Stimulated activated CD8-positive, alpha-beta memory T cell treated with anti-CD3 and anti-CD28 coated beads, Interleukin-4, amount 100 ng/mL, for 1 hour (primary cell): Measurements from ENCODE around the gene MCF2L2.

ENCODE experiments used
- DNase-seq, 2 donors: peaks; one replicate each; pipeline ENCODE4 v3.0.0-alpha.2; 2020; ENCODE audit warnings: low read depth in 2 of 2, low spot score in 1 of 2

The MCF2L2 gene

DNA sequence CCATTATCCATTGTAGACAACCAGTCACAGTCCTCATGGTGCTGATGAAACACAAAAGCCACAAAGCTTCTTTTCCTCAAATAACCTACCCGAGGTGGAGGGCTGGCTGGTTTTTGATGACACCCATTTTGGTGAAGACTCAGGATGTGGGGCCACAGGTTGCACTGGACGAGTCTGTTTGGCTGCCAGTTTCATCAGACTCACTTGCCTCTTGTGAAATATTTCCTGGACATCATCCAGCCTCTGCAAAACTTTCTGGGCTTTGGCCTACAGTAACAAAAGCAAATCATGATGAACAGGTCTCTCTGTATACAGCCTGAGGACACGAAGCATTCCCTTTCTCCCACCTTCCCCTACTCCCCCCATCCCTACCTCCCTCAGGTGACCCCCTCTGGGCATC lies 133.2 kb downstream of the MCF2L2 start:
- DNase-seq, result no peak

DNA sequence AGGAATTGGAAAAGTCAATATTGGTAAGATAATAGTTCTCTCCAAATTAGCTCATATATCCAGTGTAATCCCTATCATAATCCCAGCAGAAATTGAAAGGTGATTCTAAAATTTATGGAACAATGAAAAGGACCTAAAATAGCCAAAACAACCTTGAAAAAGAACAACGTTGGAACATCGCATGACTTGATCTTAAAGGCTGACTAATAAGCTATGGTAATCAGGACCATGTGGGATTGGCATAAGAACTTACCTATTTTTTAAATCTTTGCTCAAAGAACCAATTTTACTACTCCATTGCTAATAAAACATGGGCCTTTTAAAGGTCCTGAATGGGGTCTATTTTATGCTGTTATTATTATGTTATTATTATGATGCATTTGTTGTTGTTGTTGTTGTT lies 134.5 kb downstream of the MCF2L2 start:
- DNase-seq, result no peak

DNA sequence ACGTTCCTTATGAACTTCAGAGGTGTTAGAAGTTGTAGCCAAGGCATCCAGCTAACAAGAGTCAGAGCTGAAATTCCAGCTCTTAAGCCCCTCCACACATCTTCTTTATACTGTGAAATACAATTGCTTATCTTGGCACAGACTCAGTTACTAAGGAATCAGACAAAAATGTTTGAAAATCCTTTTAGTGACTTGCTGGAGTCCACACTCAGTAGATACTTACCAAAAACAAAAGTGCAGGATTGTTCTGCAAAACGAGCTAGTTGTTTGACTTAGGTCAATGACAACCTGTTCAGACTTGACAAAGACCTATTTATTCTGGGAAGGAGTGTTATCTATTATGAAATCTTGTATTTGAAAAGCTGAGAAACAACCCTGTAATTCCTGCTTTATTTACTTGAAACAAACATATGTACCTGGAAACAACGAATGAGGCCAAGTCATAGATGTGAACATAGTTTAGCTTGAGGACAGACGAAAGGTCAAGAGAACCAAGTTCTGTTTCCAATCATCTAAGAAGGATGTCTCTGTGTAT lies 136.9 kb downstream of the MCF2L2 start:
- no peak for DNase-seq

DNA sequence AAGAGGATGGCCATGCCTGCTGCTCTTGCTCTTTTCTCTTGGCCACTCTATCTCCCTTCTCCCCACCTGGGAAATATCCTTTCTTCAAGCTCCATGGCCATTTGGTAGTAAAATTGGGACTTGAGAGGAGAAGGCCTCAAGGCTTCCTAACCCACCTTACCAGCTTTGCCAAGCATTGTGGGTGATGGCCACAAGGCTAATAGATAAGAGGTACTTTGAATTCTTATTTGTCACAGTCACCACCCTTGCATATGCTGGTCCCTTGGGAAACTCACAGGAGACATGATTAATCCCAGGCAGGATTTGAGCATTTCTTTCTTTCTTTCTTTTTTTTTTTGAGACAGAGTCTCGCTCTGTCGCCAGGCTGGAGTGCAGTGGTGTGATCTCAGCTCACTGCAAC lies 138.2 kb downstream of the MCF2L2 start:
- DNase-seq, result no peak

DNA sequence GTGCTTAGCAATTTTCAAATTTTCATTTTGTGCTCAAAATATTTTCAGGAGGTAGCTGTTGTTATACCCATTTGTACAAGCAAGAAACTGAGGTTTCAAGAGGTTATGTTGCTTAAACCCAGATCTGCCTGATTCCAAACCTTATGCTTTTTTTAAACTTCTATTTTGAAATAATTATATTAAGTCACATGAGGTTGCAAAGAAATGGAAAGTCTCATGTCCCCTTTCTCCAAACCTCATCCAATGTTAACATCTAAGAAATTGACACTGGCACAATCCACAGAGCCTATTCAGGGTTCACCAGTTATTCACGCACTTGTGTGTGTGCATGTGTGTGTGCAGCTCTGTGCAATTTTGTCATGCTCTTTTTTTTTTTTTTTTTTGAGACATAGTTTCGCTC lies 140.3 kb downstream of the MCF2L2 start:
- no peak for DNase-seq

DNA sequence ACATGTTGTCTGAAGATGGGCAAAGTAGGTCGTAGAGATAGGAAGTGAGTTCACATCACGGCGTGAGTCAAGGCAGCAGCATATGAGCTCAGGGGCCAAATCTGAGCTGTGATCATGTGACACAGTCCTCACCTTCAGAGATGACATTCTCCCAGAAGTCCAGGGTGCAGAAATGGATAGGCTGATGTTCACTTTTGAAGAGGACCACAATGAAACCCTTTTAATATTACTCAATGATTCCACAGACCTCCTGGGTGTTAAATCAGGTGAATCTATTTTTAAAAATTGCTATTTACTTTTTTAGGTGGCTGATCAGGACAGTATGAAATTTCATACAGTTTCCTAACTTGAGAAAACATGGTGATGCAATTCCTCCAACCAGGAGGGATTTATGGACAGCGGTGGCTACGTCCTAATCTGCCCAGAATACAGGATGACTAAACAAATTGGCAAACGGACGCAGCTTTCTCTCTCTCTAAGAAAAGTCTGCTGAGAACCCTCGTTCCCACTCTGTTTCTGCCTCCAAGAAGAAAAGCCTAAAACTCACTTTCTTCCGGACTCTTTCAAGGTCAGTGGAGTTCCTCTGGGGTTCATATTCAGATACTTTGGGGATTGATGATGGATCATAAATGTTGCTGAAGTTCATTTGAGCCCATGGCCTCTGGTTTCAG lies 141.0 kb downstream of the MCF2L2 start:
- no peak for DNase-seq

DNA sequence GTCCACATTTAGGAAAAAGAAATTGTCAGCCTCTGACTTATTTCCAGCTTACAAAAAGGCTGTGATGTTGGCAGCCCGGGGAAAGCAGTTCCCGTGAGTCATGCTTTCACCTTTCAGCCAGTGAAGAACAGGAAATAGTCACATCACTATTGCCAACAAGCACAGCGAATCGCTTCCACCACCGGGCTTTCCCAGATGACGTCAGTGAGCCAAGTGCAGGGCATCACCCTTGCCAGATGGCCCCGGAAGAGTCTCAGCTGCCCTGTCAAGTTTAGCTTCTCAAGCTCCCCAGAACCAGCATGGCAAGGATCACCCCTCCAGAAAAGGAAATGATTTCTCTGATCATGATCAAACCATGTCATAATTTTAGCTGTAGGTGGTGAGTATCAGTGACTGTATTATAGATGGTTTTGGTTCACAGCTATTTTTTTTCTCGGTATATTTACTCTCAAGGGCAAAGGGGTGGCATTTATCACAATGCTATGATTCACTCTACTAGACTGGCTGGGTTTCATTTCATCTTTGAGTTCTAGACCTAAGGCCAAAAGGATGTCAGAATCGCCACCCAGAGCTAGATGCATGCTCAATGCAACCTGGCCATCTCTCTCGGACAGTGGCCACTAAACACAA lies 142.5 kb downstream of the MCF2L2 start:
- peak; percentile 82 to 83 for DNase-seq

DNA sequence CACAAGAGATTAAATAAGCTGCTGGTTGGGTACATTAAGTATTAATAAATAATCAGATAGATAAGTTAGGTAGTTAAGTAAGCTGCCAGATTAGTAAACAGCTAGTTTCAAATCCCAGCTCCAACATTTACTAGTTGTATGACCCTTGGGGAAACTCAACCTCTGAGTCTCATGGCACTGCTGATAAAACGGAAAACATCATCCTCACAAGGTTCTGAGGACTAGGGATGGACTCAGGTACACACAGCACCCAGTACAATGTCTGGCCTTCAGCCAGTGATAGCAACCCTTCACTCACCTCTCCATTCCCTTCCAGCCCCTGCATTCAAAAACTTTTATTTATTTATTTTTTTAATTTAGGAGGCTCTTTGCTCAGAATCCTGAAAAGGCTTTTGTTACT lies 143.1 kb downstream of the MCF2L2 start:
- no peak for DNase-seq

DNA sequence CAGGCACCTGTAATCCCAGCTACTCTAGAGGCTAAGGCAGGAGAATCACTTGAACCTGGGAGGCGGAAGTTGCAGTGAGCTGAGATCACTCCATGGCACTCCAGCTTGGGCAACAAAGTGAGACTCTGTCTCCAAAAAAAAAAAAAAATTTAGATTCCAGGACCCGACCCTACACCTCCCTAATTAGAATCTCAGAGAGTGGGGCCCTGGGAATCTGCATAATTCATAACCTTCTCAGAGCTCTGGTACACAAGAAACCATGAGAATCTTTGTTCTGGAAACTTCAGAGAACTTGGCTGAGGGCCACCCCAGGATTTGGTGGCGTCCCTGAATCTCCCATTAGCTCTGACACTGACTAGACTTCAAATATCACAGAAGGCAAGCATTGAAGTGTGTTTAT lies 143.8 kb downstream of the MCF2L2 start:
- no peak for DNase-seq

DNA sequence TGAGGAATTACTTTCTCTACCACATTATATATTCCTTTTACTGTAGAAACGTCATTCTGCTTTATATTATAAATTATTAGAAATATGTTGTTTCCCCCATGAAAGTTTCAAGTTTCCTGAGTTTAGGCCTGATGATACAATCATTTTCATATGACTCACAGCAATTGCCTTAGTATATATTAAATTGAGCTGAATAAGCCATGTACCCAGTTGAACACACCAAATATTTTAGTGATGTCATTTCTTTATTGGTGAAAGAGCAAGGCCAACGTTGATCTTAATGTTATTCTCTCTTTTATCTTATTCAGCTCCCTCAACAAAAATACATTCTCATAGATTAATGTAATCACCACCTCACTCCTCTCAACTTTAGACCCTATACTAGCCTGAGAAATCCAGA lies 144.5 kb downstream of the MCF2L2 start:
- no peak for DNase-seq

DNA sequence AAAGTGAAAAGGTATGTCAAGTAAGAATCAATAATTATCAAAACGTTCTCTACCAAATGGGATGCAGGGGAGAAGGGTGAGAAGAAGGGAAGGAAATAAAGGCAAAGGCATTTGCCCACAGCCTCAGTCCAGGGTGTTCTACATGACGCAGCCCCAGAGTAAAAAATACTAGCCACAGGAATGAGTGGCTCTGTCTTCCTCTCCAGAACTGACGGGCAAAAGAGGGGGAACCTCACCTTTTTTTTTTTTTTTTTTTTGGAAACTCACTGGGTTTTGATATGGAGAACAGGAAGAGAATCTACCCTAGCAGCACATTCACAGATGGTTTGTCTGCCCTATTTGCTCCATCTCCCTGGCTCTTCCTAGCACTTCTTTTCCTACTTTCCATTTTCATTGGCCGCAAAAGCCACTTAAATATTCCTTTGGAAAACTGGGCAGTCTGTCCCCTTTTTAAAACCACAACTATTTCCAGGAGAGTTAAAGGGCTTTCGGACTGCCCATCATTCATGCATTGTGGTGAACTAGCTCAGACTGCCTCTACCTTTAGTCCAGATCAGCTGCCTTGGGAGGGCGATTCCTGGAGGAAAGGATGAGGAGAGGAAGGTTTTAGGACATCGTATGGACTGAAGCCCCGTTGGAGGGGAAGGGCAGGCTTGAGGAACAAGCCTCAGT lies 147.2 kb downstream of the MCF2L2 start:
- DNase-seq, result no peak

DNA sequence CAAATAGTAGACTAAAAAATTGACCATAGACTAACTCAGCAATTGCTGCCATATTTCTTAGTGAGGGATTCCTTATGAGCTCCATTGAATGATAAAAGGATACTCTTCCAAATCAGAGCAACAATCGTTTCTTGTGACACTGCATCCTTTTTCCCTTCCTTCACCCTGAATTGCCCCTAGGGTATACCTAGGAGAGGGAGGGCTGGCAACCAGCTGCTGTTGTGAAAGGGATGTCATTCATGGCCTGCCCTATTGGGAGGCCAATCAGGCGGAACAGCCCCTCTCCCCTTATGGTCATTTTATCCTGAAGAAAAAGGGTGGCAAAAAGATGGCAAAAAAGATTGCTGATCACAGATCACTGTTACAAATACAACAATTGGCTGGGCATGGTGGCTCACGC lies 149.0 kb downstream of the MCF2L2 start:
- no peak for DNase-seq

DNA sequence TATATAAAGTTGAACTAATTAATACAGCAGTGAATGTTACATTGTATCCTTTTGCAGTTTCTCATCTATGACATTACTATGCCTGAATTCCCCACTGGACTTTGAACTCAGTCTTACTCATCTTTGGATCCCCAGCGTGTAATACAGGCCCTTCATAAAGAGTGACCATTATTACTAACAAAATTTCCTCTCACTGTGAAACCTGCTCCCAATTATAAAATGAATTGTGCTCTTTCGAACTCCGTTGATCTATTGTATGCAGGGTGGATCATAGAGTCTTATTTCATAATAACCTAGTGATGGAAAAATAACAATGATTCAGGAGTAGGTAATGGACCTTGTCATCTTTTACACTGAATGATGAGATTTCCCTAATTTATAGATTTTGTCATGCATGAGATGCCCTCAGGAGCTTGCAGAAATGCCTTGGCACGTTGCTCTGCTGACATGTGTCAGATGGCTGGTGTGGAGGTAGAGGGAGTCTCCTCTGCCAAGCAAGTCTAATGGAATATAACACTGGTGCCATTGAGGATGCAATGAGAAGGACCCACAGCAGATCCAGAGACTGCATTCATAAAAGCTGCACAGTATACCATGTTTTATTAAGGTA lies 149.8 kb downstream of the MCF2L2 start:
- no peak for DNase-seq

DNA sequence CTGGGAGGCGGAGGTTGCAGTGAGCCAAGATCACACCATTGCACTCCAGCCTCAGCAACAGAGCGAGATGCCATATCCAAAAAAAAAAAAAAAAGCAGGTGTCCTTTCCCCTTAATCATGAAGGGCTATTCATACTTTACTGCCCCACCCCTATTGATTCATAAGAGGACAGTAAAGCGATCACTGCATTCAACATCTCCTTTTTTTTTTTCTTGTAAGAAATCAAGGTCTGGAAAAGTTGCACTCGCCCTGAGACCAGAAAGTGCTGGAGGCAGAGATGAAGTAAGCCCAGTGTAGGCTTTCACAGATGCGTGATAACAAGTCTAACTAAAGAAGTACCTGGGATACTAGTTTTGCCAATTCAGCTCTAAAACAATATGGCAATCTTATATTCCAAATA lies 151.2 kb downstream of the MCF2L2 start:
- DNase-seq, result no peak

DNA sequence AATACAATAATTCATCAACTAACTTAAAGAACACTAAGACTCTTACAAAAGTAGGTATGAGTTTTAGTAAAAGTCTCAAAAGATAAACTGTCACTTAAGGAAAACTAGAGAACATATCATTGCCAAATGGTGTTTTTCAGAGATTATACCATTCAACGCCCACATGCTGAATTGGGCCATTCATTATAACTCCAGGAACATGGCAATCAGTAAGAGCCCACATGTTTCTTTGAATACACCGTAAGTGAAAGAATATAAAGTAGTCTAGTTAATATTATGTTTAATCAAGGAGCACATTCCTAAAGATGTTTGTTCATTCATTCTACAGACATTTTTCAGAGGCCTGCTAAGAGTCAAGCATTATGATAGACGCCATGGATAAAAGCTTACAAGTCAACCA lies 152.5 kb downstream of the MCF2L2 start:
- no peak for DNase-seq

DNA sequence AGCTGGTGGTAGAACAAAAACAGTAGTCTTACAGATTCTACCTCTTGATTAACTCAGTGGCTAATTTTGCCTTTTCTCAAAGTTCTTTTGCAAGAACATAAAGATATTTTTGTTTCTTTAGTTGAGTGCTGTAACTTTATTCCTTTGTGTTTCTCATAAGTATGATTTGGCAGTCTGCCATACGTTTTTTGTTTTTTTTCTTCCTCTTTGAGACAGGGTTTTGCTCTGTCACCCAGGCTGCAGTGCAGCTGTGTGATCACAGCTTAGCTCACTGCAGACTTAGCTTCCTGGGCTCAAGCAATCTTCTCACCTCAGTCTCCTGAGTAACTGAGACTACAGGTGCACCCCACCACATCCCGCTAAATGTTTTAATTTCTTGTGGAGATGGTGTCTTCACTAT lies 153.0 kb downstream of the MCF2L2 start:
- DNase-seq, result no peak

DNA sequence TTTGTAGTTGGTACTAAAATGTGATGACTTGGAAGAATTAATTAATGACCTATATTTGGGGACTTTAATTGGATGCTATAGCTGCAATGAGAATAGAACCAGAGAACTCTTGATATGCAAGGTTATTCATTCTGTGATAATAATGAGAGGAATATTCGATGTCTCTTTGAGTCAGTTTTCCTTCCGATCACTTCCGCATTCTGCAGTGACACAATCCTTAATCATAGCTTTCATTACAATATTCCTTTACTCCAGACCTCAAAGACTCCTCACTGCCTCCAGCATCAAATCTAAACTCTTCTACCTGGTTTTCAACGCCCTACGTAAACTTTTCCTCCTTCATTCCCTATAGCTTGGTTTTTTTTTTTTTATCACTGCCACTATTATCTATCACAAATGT lies 153.8 kb downstream of the MCF2L2 start:
- DNase-seq, result no peak

DNA sequence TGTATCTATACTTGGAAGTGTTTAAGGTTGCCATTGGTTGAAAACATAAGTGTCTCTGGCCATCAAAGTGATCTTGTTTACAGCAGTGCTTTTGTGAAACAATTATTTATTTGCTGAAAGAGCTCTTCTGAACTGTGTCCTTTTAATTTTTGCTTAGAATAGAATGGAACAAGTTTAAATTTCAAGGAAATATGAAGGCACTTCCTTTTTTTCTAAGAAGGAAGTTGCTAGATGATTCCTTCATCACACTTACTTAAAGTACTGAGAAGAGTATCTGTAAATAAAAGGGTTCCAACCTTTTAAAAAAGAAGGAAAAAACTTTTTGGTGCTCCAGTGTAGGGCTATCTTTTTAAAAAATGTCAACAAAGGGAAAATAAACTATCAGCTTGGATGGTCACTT lies 155.6 kb downstream of the MCF2L2 start:
- no peak for DNase-seq

DNA sequence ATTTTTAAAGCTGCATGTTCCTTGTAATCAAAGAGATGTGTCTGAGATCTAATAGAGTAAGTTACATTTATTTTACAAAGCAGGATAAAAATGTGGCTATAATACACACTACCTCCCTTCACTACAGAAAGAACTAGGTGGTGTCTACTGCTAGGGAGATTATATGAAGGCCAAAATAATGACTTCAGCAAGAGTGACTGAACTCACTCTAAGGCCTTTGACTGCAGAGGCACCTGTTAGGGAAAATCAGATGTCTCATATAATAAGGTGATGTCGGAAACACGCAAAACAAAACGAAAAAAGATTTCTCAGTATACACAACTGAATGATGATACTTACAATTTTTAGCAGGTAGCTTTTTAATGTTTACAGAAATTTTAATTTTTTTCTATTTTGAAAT lies 156.3 kb downstream of the MCF2L2 start:
- no peak for DNase-seq

DNA sequence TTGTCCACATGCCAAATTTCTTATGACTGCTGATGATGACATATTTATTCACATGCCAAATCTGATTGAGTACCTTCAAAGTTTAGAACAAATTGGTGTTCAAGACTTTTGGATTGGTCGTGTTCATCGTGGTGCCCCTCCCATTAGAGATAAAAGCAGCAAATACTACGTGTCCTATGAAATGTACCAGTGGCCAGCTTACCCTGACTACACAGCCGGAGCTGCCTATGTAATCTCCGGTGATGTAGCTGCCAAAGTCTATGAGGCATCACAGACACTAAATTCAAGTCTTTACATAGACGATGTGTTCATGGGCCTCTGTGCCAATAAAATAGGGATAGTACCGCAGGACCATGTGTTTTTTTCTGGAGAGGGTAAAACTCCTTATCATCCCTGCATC lies 158.1 kb downstream of the MCF2L2 start:
- DNase-seq, result no peak

DNA sequence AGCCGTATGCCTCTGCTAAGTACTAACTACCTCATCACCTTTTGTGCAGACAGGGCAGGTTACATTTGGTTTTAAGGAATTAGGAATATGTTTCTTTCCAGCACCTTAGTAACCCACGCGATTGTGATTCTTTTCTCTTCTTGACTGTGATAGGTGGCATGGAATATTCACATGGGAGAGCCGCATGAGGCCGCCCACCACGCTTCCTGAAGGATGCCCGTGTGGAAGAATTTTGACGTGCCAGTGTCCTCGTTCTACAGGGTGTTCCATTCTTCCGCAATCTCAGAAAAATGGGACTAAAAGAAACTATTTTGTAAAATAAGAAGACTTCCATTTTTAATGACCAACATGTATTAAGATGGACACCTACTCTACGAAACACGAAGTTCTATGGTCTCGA lies 159.1 kb downstream of the MCF2L2 start:
- no peak for DNase-seq

DNA sequence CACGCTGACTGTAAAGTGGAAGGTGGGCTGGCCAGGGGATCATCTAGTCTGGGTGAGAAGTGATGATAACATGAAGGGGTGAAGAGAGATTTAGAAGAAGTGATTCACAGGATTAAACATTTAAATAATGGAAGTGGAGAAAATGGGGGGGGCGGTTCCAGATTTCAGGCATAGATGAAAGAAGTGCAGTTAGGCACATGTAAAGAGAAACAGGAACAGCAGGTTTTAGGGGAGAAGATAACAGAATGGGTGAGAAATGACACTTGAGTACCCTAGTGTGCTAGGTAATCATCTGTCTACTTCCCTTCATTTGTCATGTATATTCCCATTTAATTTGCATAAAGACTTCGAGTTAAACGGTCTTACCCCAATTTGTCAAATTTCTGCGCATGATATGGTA lies 160.1 kb downstream of the MCF2L2 start:
- no peak for DNase-seq
